IPS DF 19.7 (cell line): ENCODE data around the gene S100A5.

Source experiments
- DNase-seq: peaks from one replicate; pipeline ENCODE4 v3.0.0-alpha.2; 2013; ENCODE audit warnings: low read depth, low spot score

The S100A5 gene

GRCh38 chr1:153547560-153548551 is 7.1 kb upstream of the S100A5 start:
- DNase-seq = no peak

- DNase-seq = no peak
Measured at GRCh38 chr1:153546796-153547559, 6.2 kb upstream of the S100A5 start.

GRCh38 chr1:153546371-153546770 is 5.6 kb upstream of the S100A5 start:
- no peak for DNase-seq

- DNase-seq = peak; percentile 82
Measured at GRCh38 chr1:153545067-153546055, 4.6 kb upstream of the S100A5 start, which contains the start of gene S100A4. Gene S100A4 (minus strand): TSS chr1:153545806. CDS start chr1:153544794, 1,012 bp downstream.

GRCh38 chr1:153544453-153545066 is 3.8 kb upstream of the S100A5 start:
- no peak for DNase-seq

- no peak for DNase-seq
Measured at GRCh38 chr1:153543736-153544135, 3.0 kb upstream of the S100A5 start.

GRCh38 chr1:153542956-153543711 is 2.4 kb upstream of the S100A5 start:
- DNase-seq = no peak

GRCh38 chr1:153541641-153542590 is 1.2 kb upstream of the S100A5 start:
- no peak for DNase-seq

- no peak for DNase-seq
Measured at GRCh38 chr1:153539395-153540093, 1.2 kb downstream of the S100A5 start.

GRCh38 chr1:153538315-153538821 is 2.4 kb downstream of the S100A5 start:
- DNase-seq = no peak

GRCh38 chr1:153537376-153537730 is 3.4 kb downstream of the S100A5 start:
- no peak for DNase-seq

- no peak for DNase-seq
Measured at GRCh38 chr1:153536671-153537375, 3.9 kb downstream of the S100A5 start.

GRCh38 chr1:153536012-153536670 is 4.6 kb downstream of the S100A5 start:
- DNase-seq = no peak

- no peak for DNase-seq
Measured at GRCh38 chr1:153535242-153536011, 5.3 kb downstream of the S100A5 start, which contains the start of gene S100A6. Gene S100A6 (minus strand): TSS chr1:153535991. CDS start chr1:153535339, 652 bp downstream.

GRCh38 chr1:153534925-153535241 is 5.9 kb downstream of the S100A5 start:
- DNase-seq = no peak

GRCh38 chr1:153534226-153534924 is 6.4 kb downstream of the S100A5 start:
- DNase-seq = no peak
